ENCODE measurements around the gene COL20A1. TPM values are rescaled to one million over a fixed set of nuclear protein-coding genes. Genes with fewer than 3 reads are reported as not detected.

Gene COL20A1
- total RNA-seq, 1 donor from 2014 or later: 5.0 TPM

GRCh38 chr20:63292292-63292701, 689 bp upstream of the COL20A1 start:
- peaks cover 5% of the 10 kb centered on the region for H3K4me1 Mint-ChIP-seq (ENCODE audit: low read depth, unreplicated experiment)

GRCh38 chr20:63293456-63293855, 470 bp downstream of the COL20A1 start:
- FAIRE-seq: no peak
- no peak overlapping the region for H2AFZ ChIP-seq (ENCODE audit: low read depth, low read length)
- H3K36me3 ChIP-seq (ENCODE audit: insufficient read depth, low read length): no peaks in the 10 kb centered on the region
- peaks cover 41% of the 10 kb centered on the region for H4K20me1 ChIP-seq (ENCODE audit: insufficient read depth, low read length)
- H3K27me3 Mint-ChIP-seq (ENCODE audit: low read depth, unreplicated experiment): peaks cover 2% of the 10 kb centered on the region
- peaks cover 5% of the 10 kb centered on the region for H3K4me1 Mint-ChIP-seq (ENCODE audit: low read depth, unreplicated experiment)
- no peak overlapping the region for H3K4me3 Mint-ChIP-seq (ENCODE audit: unreplicated experiment)
- H3K4me3 ChIP-seq (ENCODE audit: insufficient read depth, low read depth, low read length): no peak overlapping the region
- no peak overlapping the region for H3K4me2 ChIP-seq (ENCODE audit: low read length)
- no peaks in the 10 kb centered on the region for H3K9me3 Mint-ChIP-seq (ENCODE audit: unreplicated experiment)
- H3K27me3 ChIP-seq (ENCODE audit: insufficient read depth, low read length): peaks cover 17% of the 10 kb centered on the region
- peak overlapping the region; percentile 34 for H3K27ac Mint-ChIP-seq (ENCODE audit: unreplicated experiment)
- H3K9me3 ChIP-seq (ENCODE audit: insufficient read depth, low read depth, low read length): no peaks in the 10 kb centered on the region
- DNase-seq (ENCODE audit: low read depth): no peak
- peaks cover 2% of the 10 kb centered on the region for H3K36me3 Mint-ChIP-seq (ENCODE audit: low read depth, unreplicated experiment)
- TF ChIP-seq EZH2 (IDR thresholded peaks at IDR 0.05; ENCODE audit: insufficient read depth, low read length) (no peak), CTCF (IDR thresholded peaks at IDR 0.05; ENCODE audit: insufficient read depth, low read depth, low read length) (no peak)
- no peak overlapping the region for H3K27ac ChIP-seq (ENCODE audit: low read depth, low read length)
- H3K9ac ChIP-seq (ENCODE audit: low read length): no peak overlapping the region
- H3K79me2 ChIP-seq (ENCODE audit: insufficient read depth, low read length): no peaks in the 10 kb centered on the region
- no peaks in the 10 kb centered on the region for H3K4me1 ChIP-seq (ENCODE audit: insufficient read depth, low read length)

More at GRCh38 chr20:63292292-63292701, 689 bp upstream of the COL20A1 start:
- Histone ChIP-seq H3K36me3 (ENCODE audit: insufficient read depth, low read length) (peaks cover 2% of the 10 kb centered on the region), H3K27ac (ENCODE audit: low read depth, low read length) (no peak overlapping the region), H3K4me2 (ENCODE audit: low read length) (no peak overlapping the region), H3K4me3 (ENCODE audit: insufficient read depth, low read depth, low read length) (no peak overlapping the region), H3K9me3 (ENCODE audit: insufficient read depth, low read depth, low read length) (no peaks in the 10 kb centered on the region), H3K4me1 (ENCODE audit: insufficient read depth, low read length) (no peaks in the 10 kb centered on the region), H3K79me2 (ENCODE audit: insufficient read depth, low read length) (no peaks in the 10 kb centered on the region), H3K27me3 (ENCODE audit: insufficient read depth, low read length) (peaks cover 16% of the 10 kb centered on the region), H2AFZ (ENCODE audit: low read depth, low read length) (no peak overlapping the region), H4K20me1 (ENCODE audit: insufficient read depth, low read length) (peaks cover 52% of the 10 kb centered on the region), H3K9ac (ENCODE audit: low read length) (no peak overlapping the region)
- DNase-seq (ENCODE audit: low read depth): no peak
- no peaks in the 10 kb centered on the region for H3K9me3 Mint-ChIP-seq (ENCODE audit: unreplicated experiment)
- H3K36me3 Mint-ChIP-seq (ENCODE audit: low read depth, unreplicated experiment): no peaks in the 10 kb centered on the region
- peak overlapping the region; percentile 34 for H3K27ac Mint-ChIP-seq (ENCODE audit: unreplicated experiment)
- no peaks in the 10 kb centered on the region for H3K27me3 Mint-ChIP-seq (ENCODE audit: low read depth, unreplicated experiment)
- no peak for FAIRE-seq
- TF ChIP-seq CTCF (IDR thresholded peaks at IDR 0.05; ENCODE audit: insufficient read depth, low read depth, low read length) (no peak), EZH2 (IDR thresholded peaks at IDR 0.05; ENCODE audit: insufficient read depth, low read length) (no peak)
- no peak overlapping the region for H3K4me3 Mint-ChIP-seq (ENCODE audit: unreplicated experiment)

- Mint-ChIP-seq H3K36me3 (ENCODE audit: low read depth, unreplicated experiment) (peaks cover 4% of the 10 kb centered on the region), H3K27ac (ENCODE audit: unreplicated experiment) (no peak overlapping the region), H3K27me3 (ENCODE audit: low read depth, unreplicated experiment) (peaks cover 4% of the 10 kb centered on the region), H3K4me1 (ENCODE audit: low read depth, unreplicated experiment) (peaks cover 5% of the 10 kb centered on the region), H3K4me3 (ENCODE audit: unreplicated experiment) (no peak overlapping the region), H3K9me3 (ENCODE audit: unreplicated experiment) (no peaks in the 10 kb centered on the region)
- Histone ChIP-seq H3K4me2 (ENCODE audit: low read length) (no peak overlapping the region), H3K4me1 (ENCODE audit: insufficient read depth, low read length) (no peaks in the 10 kb centered on the region), H3K27ac (ENCODE audit: low read depth, low read length) (no peak overlapping the region), H3K27me3 (ENCODE audit: insufficient read depth, low read length) (peaks cover 21% of the 10 kb centered on the region), H4K20me1 (ENCODE audit: insufficient read depth, low read length) (peaks cover 35% of the 10 kb centered on the region), H3K36me3 (ENCODE audit: insufficient read depth, low read length) (no peaks in the 10 kb centered on the region), H3K79me2 (ENCODE audit: insufficient read depth, low read length) (no peaks in the 10 kb centered on the region), H2AFZ (ENCODE audit: low read depth, low read length) (no peak overlapping the region), H3K9me3 (ENCODE audit: insufficient read depth, low read depth, low read length) (no peaks in the 10 kb centered on the region), H3K4me3 (ENCODE audit: insufficient read depth, low read depth, low read length) (no peak overlapping the region), H3K9ac (ENCODE audit: low read length) (no peak overlapping the region)
- FAIRE-seq: no peak
- no peak for TF ChIP-seq EZH2 (IDR thresholded peaks at IDR 0.05; ENCODE audit: insufficient read depth, low read length)
- no peak for DNase-seq (ENCODE audit: low read depth)
These were observed 1.0 kb downstream of the COL20A1 start for GRCh38 chr20:63293871-63294535.
